Neural cell (in vitro differentiated cells): ENCODE data around the gene GON4L. TPM values are rescaled to one million over a fixed set of nuclear protein-coding genes. Genes with fewer than 3 reads are reported as not detected.

Source experiments
- H2AFZ ChIP-seq: fragments of 200-600, 300-800 bp; sonication (generic), shearing (Covaris generic); 2 replicates; pipeline ENCODE4 v1.6.0; 2014; ENCODE audit warnings: low read depth, mild to moderate bottlenecking, antibody characterized with exemption, low read length, moderate library complexity
- H3F3A ChIP-seq: fragments of 200-600 bp; shearing (Covaris generic); 2 replicates; pipeline ENCODE4 v1.6.1; 2016; ENCODE audit warnings: mild to moderate bottlenecking, moderate library complexity, mixed read lengths, antibody characterized with exemption, low read length; ENCODE audit not compliant: insufficient read depth, poor library complexity, severe bottlenecking
- H3K27ac ChIP-seq: fragments of 200-600, 300-800 bp; sonication (generic), shearing (Covaris generic); 2 replicates; pipeline ENCODE4 v1.5.1; 2014; ENCODE audit warnings: mild to moderate bottlenecking, low read length, moderate library complexity
- H3K27me3 ChIP-seq: fragments of 300-800, 200-600 bp; sonication (generic), shearing (Covaris generic); 2 replicates; pipeline ENCODE4 v1.6.0; 2014; ENCODE audit warnings: mild to moderate bottlenecking, low read depth, low read length, moderate library complexity; ENCODE audit not compliant: insufficient read depth
- H3K36me3 ChIP-seq: fragments of 300-800, 200-600 bp; sonication (generic), shearing (Covaris generic); 2 replicates; pipeline ENCODE4 v1.5.1; 2014; ENCODE audit warnings: mild to moderate bottlenecking, antibody characterized with exemption, low read length, moderate library complexity; ENCODE audit not compliant: insufficient read depth
- H3K4me2 ChIP-seq: fragments of 300-800, 200-600 bp; sonication (generic), shearing (Covaris generic); 2 replicates; pipeline ENCODE4 v1.6.0; 2014; ENCODE audit warnings: mild to moderate bottlenecking, low read length
- H3K4me3 ChIP-seq: fragments of 300-800, 200-600 bp; sonication (generic), shearing (Covaris generic); 2 replicates; pipeline ENCODE4 v1.5.1; 2014; ENCODE audit warnings: mild to moderate bottlenecking, low read length, moderate library complexity
- H3K79me2 ChIP-seq: fragments of 200-600 bp; shearing (Covaris generic); replicated peaks from 2 replicates; pipeline ENCODE4 v1.6.0; 2014; ENCODE audit warnings: mild to moderate bottlenecking, low read length, moderate library complexity; ENCODE audit not compliant: insufficient read depth
- H3K9ac ChIP-seq: fragments of 300-800, 200-600 bp; sonication (generic), shearing (Covaris generic); 2 replicates; pipeline ENCODE4 v1.6.1; 2016; ENCODE audit warnings: mild to moderate bottlenecking, low read length, mixed read lengths
- H3K9me2 ChIP-seq: fragments of 200-600 bp; shearing (Covaris generic); 2 replicates; pipeline ENCODE4 v1.6.1; 2016; ENCODE audit warnings: mild to moderate bottlenecking, low read length, mixed read lengths; ENCODE audit not compliant: insufficient read depth
- H3K9me3 ChIP-seq: fragments of 200-600, 300-800 bp; sonication (generic), shearing (Covaris generic); 2 replicates; pipeline ENCODE4 v1.6.1; 2016; ENCODE audit warnings: mild to moderate bottlenecking, mixed run types, low read length, moderate library complexity, mixed read lengths
- H4K20me1 ChIP-seq: fragments of 200-600 bp; shearing (Covaris generic); 2 replicates; pipeline ENCODE4 v1.6.1; 2016; ENCODE audit warnings: mild to moderate bottlenecking, mixed run types; ENCODE audit not compliant: insufficient read depth
- CTCF ChIP-seq: fragments of 450-650 bp; IDR thresholded peaks from 2 replicates; pipeline ENCODE4 v1.5.1; 2014; ENCODE audit warnings: antibody characterized with exemption, mild to moderate bottlenecking, moderate library complexity; ENCODE audit not compliant: poor library complexity, severe bottlenecking
- EP300 ChIP-seq: fragments of 450-650 bp; conservative IDR thresholded peaks from 2 replicates; pipeline ENCODE4 v1.6.1; 2014; ENCODE audit warnings: antibody characterized with exemption, mild to moderate bottlenecking, moderate library complexity; ENCODE audit not compliant: poor library complexity, severe bottlenecking
- EZH2 ChIP-seq: fragments of 200-600, 300-800 bp; shearing (Covaris generic), sonication (generic); IDR thresholded peaks from 2 replicates; pipeline ENCODE4 v1.6.1; 2014; ENCODE audit warnings: antibody characterized with exemption, low read length, borderline replicate concordance, mild to moderate bottlenecking; ENCODE audit not compliant: insufficient read depth, poor library complexity, severe bottlenecking
- MXI1 ChIP-seq: fragments of 450-650 bp; conservative IDR thresholded peaks from 2 replicates; pipeline ENCODE4 v1.6.1; 2014; ENCODE audit warnings: antibody characterized with exemption, mild to moderate bottlenecking; ENCODE audit not compliant: poor library complexity, severe bottlenecking
- POLR2AphosphoS5 ChIP-seq: IDR thresholded peaks from 2 replicates; pipeline ENCODE4 v1.6.1; 2012
- RAD21 ChIP-seq: fragments of 450-650 bp; conservative IDR thresholded peaks from 2 replicates; pipeline ENCODE4 v1.6.1; 2014; ENCODE audit warnings: antibody characterized with exemption, mild to moderate bottlenecking, moderate library complexity
- SMC3 ChIP-seq: fragments of 450-650 bp; conservative IDR thresholded peaks from 2 replicates; pipeline ENCODE4 v1.6.1; 2014; ENCODE audit warnings: antibody characterized with exemption, mild to moderate bottlenecking, moderate library complexity; ENCODE audit not compliant: poor library complexity
- TAF1 ChIP-seq: IDR thresholded peaks from 2 replicates; pipeline ENCODE4 v1.6.1; 2012; ENCODE audit warnings: low read depth
- polyA plus RNA-seq: library from polyadenylated mRNA; depleted of rRNA; stranded (reverse); fragments of >200 nt; gene quantifications from 2 replicates; pipeline ENCODE4 v1.2.3, GENCODE V29; 2014
- TF ChIP-seq, protein P1 (sequence below): IDR thresholded peaks from 2 replicates; pipeline ENCODE4 v1.6.1; 2012; ENCODE audit warnings: borderline replicate concordance

Gene GON4L
- polyA plus RNA-seq, 1 donor from 2014 or later: 30.2 TPM

DNA sequence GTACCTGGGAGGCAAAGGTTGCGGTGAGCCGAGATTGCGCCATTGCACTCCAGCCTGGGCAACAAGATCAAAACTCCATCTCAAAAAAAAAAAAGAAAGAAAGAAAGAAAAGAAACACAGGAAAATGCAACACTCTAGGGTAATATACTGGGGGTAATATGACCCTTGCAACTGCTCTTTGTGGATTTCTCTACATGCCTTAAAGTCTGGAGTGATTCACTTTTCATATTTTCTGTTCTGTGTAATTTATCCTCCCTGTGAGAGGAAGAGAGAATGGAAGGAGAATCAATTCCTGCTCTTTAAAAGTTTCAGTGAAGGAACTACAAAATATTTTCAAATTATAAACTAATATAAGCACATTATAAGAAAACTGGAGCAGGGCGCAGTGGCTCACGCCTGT, 31.5 kb upstream of the GON4L start:
- Histone ChIP-seq H3K79me2 (no peaks in the 10 kb centered on the region), H2AFZ (no peak overlapping the region), H3K27me3 (no peaks in the 10 kb centered on the region), H3K27ac (no peak overlapping the region), H4K20me1 (no peaks in the 10 kb centered on the region), H3K36me3 (no peaks in the 10 kb centered on the region), H3F3A (no peaks in the 10 kb centered on the region), H3K4me2 (no peak overlapping the region), H3K4me3 (no peak overlapping the region), H3K9me2 (no peaks in the 10 kb centered on the region), H3K9ac (no peak overlapping the region), H3K9me3 (no peaks in the 10 kb centered on the region)
- TF ChIP-seq RAD21 (no peak), MXI1 (no peak), EP300 (no peak), POLR2AphosphoS5 (no peak), SMC3 (no peak), EZH2 (no peak), TAF1 (no peak), CTCF (no peak)
- TF ChIP-seq, protein P1, sequence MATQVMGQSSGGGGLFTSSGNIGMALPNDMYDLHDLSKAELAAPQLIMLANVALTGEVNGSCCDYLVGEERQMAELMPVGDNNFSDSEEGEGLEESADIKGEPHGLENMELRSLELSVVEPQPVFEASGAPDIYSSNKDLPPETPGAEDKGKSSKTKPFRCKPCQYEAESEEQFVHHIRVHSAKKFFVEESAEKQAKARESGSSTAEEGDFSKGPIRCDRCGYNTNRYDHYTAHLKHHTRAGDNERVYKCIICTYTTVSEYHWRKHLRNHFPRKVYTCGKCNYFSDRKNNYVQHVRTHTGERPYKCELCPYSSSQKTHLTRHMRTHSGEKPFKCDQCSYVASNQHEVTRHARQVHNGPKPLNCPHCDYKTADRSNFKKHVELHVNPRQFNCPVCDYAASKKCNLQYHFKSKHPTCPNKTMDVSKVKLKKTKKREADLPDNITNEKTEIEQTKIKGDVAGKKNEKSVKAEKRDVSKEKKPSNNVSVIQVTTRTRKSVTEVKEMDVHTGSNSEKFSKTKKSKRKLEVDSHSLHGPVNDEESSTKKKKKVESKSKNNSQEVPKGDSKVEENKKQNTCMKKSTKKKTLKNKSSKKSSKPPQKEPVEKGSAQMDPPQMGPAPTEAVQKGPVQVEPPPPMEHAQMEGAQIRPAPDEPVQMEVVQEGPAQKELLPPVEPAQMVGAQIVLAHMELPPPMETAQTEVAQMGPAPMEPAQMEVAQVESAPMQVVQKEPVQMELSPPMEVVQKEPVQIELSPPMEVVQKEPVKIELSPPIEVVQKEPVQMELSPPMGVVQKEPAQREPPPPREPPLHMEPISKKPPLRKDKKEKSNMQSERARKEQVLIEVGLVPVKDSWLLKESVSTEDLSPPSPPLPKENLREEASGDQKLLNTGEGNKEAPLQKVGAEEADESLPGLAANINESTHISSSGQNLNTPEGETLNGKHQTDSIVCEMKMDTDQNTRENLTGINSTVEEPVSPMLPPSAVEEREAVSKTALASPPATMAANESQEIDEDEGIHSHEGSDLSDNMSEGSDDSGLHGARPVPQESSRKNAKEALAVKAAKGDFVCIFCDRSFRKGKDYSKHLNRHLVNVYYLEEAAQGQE: no peak

DNA sequence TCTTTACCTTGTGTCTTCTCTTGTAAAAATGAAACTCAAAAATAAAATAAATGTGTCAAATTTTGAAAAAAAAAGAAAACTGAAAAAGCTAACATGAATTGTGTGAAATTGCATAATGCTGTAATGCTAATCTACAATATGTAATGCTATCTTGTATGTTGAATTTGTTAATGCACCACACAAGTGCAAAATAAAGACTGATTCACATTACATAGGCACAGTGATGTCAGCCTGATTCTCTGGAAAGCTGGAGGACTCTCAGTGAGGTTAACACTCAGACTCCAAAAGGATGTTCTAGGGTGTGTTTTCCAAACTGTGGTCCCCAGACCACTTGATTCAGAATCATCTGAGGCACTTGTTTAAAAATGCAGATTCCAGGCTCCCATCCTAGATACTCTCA, 28.0 kb upstream of the GON4L start:
- peaks cover 16% of the 10 kb centered on the region for H3K36me3 ChIP-seq
- no peak overlapping the region for H3K4me3 ChIP-seq

More for the DNA sequence above, 28.0 kb upstream of the GON4L start:
- H3K9me3 ChIP-seq: no peaks in the 10 kb centered on the region
- peaks cover 7% of the 10 kb centered on the region for H3K79me2 ChIP-seq
- no peak overlapping the region for H3K27ac ChIP-seq
- H3K9me2 ChIP-seq: no peaks in the 10 kb centered on the region
- peaks cover 6% of the 10 kb centered on the region for H4K20me1 ChIP-seq
- H3K9ac ChIP-seq: no peak overlapping the region
- H3K27me3 ChIP-seq: no peaks in the 10 kb centered on the region
- no peak overlapping the region for H3K4me2 ChIP-seq
- TF ChIP-seq SMC3 (no peak), MXI1 (no peak), CTCF (no peak), EZH2 (no peak), EP300 (no peak), POLR2AphosphoS5 (no peak), RAD21 (no peak), TAF1 (no peak)
- TF ChIP-seq, protein P1: no peak
- no peak overlapping the region for H2AFZ ChIP-seq
- H3F3A ChIP-seq: no peaks in the 10 kb centered on the region
